Measurements from ENCODE around the gene CASP12.

- TF ChIP-seq CTCF (conservative IDR thresholded peaks at IDR 0.05; ENCODE audit: low read depth, low read length) (no peak), EZH2 (IDR thresholded peaks at IDR 0.05; ENCODE audit: borderline replicate concordance, low read depth, low read length, poor library complexity, severe bottlenecking) (no peak)
These were observed 52.0 kb downstream of the CASP12 start for GRCh38 chr11:104846216-104846615.
